C4-2B (cell line): ENCODE data around the gene NLGN4X.

ENCODE experiments used
- CTCF ChIP-seq: fragments of 450-650 bp; conservative IDR thresholded peaks from 2 replicates; pipeline ENCODE4 v1.5.1; 2017; ENCODE audit warnings: mild to moderate bottlenecking
- ZFX ChIP-seq: fragments of 450-650 bp; IDR thresholded peaks from 2 replicates; pipeline ENCODE4 v1.6.1; 2017

GRCh38 chrX:5991393-5991792 lies 237.3 kb downstream of the NLGN4X start:
- TF ChIP-seq CTCF (no peak), ZFX (no peak)
